ENCODE results near the gene CCNT2.
A peak's percentile ranks its signal among the peaks of the same experiment; 100 is the strongest.

Gene CCNT2

DNA sequence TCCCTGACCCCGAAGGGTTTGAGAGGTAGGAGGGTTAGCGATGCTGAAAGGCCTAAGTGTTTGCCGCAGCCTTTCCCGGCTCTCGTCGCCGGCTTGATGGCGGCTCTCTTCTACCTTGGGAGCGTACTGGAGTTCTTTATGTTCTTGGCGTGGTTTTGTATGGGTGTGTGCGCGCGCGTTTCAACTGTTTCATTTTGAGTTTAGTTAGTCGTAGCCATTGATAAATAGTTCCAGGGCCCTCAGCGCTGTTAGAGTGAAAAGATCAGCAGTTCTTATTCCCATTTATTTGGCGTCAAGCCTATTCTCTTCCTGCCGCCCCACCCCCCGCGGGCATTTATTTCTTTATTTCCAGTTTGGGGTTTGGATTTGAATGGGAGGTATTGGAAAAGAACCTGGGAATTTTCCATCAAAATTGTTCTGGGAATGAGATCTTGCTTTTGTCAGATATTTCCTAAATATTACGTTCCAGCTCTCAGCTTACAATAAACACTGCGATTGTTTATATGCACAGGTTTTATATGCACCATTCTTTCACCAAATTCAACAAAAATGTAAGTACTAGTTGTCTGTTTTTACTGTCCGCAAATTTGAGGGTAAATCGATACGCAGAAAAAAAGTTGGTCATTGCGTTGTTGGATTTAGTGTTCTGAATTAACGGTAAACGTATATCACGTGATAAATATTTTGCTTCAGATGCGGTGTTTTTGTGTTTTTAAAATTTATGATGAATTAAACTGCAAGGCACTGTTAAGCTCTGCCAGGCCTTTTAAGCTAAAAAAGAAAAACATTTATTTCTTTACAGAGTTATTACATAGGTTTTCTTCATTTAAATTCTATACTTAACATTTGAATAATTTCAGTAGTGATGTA is 954 bp downstream of the CCNT2 start:
- peak overlapping the region; percentile 84 for H3K4me3 ChIP-seq (ENCODE audit: low read length)
- peak; percentile 40 for DNase-seq (ENCODE audit: low read depth)
- TF ChIP-seq, protein P1, sequence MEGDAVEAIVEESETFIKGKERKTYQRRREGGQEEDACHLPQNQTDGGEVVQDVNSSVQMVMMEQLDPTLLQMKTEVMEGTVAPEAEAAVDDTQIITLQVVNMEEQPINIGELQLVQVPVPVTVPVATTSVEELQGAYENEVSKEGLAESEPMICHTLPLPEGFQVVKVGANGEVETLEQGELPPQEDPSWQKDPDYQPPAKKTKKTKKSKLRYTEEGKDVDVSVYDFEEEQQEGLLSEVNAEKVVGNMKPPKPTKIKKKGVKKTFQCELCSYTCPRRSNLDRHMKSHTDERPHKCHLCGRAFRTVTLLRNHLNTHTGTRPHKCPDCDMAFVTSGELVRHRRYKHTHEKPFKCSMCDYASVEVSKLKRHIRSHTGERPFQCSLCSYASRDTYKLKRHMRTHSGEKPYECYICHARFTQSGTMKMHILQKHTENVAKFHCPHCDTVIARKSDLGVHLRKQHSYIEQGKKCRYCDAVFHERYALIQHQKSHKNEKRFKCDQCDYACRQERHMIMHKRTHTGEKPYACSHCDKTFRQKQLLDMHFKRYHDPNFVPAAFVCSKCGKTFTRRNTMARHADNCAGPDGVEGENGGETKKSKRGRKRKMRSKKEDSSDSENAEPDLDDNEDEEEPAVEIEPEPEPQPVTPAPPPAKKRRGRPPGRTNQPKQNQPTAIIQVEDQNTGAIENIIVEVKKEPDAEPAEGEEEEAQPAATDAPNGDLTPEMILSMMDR (IDR thresholded peaks at IDR 0.05; ENCODE audit: insufficient read depth, low read depth, low read length, missing control alignments): no peak

DNA sequence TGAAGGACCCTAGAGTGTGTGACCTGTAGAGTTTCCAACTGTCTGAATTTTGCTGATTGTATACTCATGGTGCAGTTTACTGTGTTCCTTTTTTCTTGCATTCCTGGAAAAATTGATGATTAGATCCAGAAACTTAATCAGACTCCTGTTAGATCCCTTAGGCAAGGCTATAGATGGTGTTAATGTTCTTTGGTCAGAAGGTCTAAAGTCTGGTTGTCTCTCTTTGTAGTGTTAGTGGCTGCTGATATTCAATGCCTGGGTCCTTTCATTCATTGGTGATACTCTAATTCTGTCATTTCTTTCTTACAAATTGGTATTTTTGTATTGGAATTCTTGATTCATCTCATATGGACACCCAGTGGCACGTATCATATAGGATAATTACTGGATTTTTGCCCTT is 6.3 kb downstream of the CCNT2 start:
- DNase-seq (ENCODE audit: low read depth): no peak
- TF ChIP-seq, protein P1 (IDR thresholded peaks at IDR 0.05; ENCODE audit: insufficient read depth, low read depth, low read length, missing control alignments): no peak
- H3K4me3 ChIP-seq (ENCODE audit: low read length): no peak overlapping the region

DNA sequence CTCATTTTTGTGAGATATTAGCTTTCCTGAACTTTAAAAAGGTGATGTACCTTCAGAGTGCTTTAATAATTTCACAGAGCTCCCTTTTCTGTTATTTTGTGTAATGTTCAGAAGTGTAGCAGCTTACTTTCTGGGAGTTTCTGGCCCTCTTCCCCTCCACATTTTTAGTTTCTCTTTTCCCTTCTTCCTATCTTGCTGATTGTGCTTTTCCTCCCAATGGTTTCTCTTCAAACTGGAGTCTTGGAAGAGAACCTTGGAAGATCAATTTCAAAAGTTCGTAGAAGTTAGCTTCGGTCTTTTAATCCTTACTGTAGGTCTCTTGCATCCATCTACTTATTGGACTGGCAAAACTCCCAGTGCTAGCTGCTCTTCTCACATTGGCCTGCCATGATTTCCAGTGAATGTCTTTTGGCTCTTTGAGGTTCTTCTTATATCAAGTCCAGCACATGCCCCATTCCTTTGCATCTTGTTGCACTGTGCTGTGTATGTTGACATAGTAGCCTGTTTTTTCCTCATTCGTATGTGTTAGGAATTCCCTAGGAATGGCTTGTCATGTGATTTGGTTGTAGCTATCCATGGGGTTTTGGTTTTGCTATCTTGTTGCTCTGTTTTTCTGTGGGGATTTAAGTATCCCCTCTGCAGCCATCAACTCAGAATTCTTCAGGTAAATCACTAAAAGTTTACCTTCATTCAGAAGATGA is 7.8 kb downstream of the CCNT2 start:
- DNase-seq (ENCODE audit: low read depth): peak; percentile 27
- no peak overlapping the region for H3K4me3 ChIP-seq (ENCODE audit: low read length)
- TF ChIP-seq, protein P1 (IDR thresholded peaks at IDR 0.05; ENCODE audit: insufficient read depth, low read depth, low read length, missing control alignments): no peak

DNA sequence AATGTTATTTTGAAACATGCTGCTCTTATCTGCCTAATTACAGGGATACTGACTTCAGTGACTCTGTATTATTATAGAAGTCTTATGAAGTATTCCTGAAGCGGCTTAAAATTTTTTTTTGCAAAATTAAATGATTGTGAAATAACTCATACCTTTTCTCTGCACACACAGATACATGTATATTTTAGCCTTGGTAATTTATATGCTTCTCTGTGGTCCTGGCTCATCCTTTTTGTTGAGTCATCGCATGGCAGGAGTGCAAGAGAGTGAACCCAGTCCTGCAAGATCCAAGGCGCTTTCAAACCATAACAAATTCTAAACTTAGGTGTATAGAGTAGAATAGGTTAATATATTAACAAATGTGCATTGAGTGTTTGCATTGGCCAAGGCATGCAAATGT is 8.6 kb downstream of the CCNT2 start:
- H3K4me3 ChIP-seq (ENCODE audit: low read length): no peak overlapping the region
- peak; percentile 68 for DNase-seq (ENCODE audit: low read depth)
- TF ChIP-seq, protein P1 (IDR thresholded peaks at IDR 0.05; ENCODE audit: insufficient read depth, low read depth, low read length, missing control alignments): no peak

DNA sequence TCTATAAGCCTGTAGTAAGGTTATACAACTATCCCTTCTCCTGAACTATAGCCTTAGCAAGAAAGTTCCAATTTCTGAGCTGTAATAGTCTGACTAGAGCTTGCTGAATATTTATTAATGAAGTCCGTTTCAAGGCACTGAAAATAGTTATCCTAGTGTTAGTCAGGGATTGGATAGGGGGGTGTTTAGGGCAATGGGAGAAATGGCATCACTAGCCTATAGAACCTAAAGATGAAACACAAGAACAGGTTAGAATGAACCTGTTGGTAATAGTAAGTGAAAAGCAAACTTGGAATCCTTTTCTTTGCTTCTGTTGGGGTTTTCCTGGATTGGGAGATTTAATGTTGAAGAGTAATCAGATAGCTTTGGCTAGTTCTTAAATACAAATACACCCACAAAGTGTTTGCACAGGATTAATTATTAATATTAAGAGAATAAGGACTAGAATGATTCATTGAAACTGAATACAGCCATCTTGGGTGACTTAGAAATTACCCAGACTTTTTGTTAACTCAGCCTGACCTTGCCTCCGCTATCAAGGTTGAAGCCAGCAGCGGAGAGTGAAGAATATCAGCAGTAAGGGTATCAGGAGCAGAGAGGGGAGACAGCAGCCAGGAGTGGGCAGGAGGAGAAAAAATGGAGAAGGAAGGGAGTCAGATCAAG is 14.4 kb downstream of the CCNT2 start:
- no peak overlapping the region for H3K4me3 ChIP-seq (ENCODE audit: low read length)
- no peak for DNase-seq (ENCODE audit: low read depth)
- TF ChIP-seq, protein P1 (IDR thresholded peaks at IDR 0.05; ENCODE audit: insufficient read depth, low read depth, low read length, missing control alignments): no peak

DNA sequence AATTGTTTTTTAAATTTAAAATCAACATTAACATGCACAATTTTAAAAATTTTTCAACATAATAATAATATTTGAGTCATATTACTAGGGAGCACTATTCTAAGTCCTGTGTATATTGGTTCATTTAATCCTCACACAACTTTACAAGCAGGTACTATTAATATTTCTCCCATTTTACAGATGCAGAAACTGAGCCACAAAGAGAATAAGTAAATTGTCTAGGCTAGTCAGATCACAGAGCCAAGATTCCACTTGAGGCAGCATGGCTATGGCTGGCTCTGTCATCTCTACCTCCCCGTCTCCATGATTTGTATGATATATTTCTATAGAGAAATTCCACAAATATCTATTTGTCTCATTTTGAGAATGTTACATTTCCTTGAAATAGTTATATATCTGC is 15.1 kb downstream of the CCNT2 start:
- no peak overlapping the region for H3K4me3 ChIP-seq (ENCODE audit: low read length)
- TF ChIP-seq, protein P1 (IDR thresholded peaks at IDR 0.05; ENCODE audit: insufficient read depth, low read depth, low read length, missing control alignments): no peak
- no peak for DNase-seq (ENCODE audit: low read depth)

Measured in epithelial cell of esophagus (primary cell).